Loucy (cell line): Measurements from ENCODE around the gene KIFC1.

Experiments
- H2AFZ ChIP-seq: fragments of 200-600 bp; sonication (generic); 2 replicates; pipeline ENCODE4 v1.6.0; 2016; ENCODE audit warnings: antibody characterized with exemption, mild to moderate bottlenecking, low read length, moderate library complexity
- H3F3A ChIP-seq: fragments of 200-600 bp; 2 replicates; pipeline ENCODE4 v1.6.0; 2016; ENCODE audit warnings: antibody characterized with exemption, low read depth, mild to moderate bottlenecking
- H3K27me3 ChIP-seq: fragments of 200-600 bp; sonication (generic); 2 replicates; pipeline ENCODE4 v1.6.1; 2014; ENCODE audit warnings: low read length, mild to moderate bottlenecking; ENCODE audit not compliant: insufficient read depth, poor library complexity, severe bottlenecking
- H3K36me3 ChIP-seq: fragments of 200-600 bp; sonication (generic); 2 replicates; pipeline ENCODE4 v1.6.1; 2016; ENCODE audit warnings: low read length; ENCODE audit not compliant: insufficient read depth
- H3K4me1 ChIP-seq: fragments of 200-600 bp; sonication (generic); 2 replicates; pipeline ENCODE4 v1.5.1; 2014; ENCODE audit warnings: low read length, mild to moderate bottlenecking; ENCODE audit not compliant: insufficient read depth, poor library complexity, severe bottlenecking
- H3K4me2 ChIP-seq: fragments of 200-600 bp; sonication (generic); 2 replicates; pipeline ENCODE4 v1.6.0; 2014; ENCODE audit warnings: antibody characterized with exemption, low read length, low read depth, mild to moderate bottlenecking; ENCODE audit not compliant: poor library complexity, severe bottlenecking
- H3K4me3 ChIP-seq: fragments of 200-600 bp; sonication (generic); 2 replicates; pipeline ENCODE4 v1.5.1; 2014; ENCODE audit warnings: low read length, mild to moderate bottlenecking, mixed read lengths; ENCODE audit not compliant: poor library complexity, severe bottlenecking
- H3K79me2 ChIP-seq: fragments of 200-600 bp; sonication (generic); 2 replicates; pipeline ENCODE4 v1.6.1; 2014; ENCODE audit warnings: low read length; ENCODE audit not compliant: insufficient read depth
- H3K9ac ChIP-seq: fragments of 200-600 bp; sonication (generic); 2 replicates; pipeline ENCODE4 v1.6.0; 2014; ENCODE audit warnings: mild to moderate bottlenecking, low read depth, low read length, moderate library complexity; ENCODE audit not compliant: poor library complexity, severe bottlenecking
- H3K9me2 ChIP-seq: fragments of 200-600 bp; sonication (generic); replicated peaks from 2 replicates; pipeline ENCODE4 v1.6.1; 2016; ENCODE audit warnings: low read depth, low read length, mixed read lengths
- H3K9me3 ChIP-seq: fragments of 200-600 bp; sonication (generic); 2 replicates; pipeline ENCODE4 v1.6.1; 2014; ENCODE audit warnings: mild to moderate bottlenecking, antibody characterized with exemption, low read length, low read depth; ENCODE audit not compliant: insufficient read depth
- H4K20me1 ChIP-seq: fragments of 200-600 bp; sonication (generic); 2 replicates; pipeline ENCODE4 v1.6.0; 2014; ENCODE audit warnings: antibody characterized with exemption, low read length, mild to moderate bottlenecking; ENCODE audit not compliant: insufficient read depth, poor library complexity, severe bottlenecking
- EZH2phosphoT487 ChIP-seq: fragments of 200-600 bp; IDR thresholded peaks from 2 replicates; pipeline ENCODE4 v1.6.1; 2018; ENCODE audit warnings: antibody characterized with exemption, mild to moderate bottlenecking, moderate library complexity, borderline replicate concordance
- TF ChIP-seq, protein P1 (sequence below): fragments of 200-600 bp; sonication (generic); conservative IDR thresholded peaks from 2 replicates; pipeline ENCODE4 v1.5.1; 2014; ENCODE audit warnings: mild to moderate bottlenecking, antibody characterized with exemption, low read length

Gene KIFC1

DNA sequence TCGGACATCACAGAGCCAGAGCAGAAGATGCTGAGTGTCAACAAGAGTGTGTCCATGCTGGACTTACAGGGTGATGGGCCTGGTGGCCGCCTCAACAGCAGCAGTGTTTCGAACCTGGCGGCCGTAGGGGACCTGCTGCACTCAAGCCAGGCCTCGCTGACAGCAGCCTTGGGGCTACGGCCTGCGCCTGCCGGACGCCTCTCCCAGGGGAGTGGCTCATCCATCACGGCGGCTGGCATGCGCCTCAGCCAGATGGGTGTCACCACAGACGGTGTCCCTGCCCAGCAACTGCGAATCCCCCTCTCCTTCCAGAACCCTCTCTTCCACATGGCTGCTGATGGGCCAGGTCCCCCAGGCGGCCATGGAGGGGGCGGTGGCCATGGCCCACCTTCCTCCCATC is 51.4 kb downstream of the KIFC1 start:
- TF ChIP-seq EZH2phosphoT487: no peak
- TF ChIP-seq, protein P1, sequence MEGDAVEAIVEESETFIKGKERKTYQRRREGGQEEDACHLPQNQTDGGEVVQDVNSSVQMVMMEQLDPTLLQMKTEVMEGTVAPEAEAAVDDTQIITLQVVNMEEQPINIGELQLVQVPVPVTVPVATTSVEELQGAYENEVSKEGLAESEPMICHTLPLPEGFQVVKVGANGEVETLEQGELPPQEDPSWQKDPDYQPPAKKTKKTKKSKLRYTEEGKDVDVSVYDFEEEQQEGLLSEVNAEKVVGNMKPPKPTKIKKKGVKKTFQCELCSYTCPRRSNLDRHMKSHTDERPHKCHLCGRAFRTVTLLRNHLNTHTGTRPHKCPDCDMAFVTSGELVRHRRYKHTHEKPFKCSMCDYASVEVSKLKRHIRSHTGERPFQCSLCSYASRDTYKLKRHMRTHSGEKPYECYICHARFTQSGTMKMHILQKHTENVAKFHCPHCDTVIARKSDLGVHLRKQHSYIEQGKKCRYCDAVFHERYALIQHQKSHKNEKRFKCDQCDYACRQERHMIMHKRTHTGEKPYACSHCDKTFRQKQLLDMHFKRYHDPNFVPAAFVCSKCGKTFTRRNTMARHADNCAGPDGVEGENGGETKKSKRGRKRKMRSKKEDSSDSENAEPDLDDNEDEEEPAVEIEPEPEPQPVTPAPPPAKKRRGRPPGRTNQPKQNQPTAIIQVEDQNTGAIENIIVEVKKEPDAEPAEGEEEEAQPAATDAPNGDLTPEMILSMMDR: no peak
- no peak overlapping the region for H2AFZ ChIP-seq
- H3K79me2 ChIP-seq: no peaks in the 10 kb centered on the region
- H3F3A ChIP-seq: no peaks in the 10 kb centered on the region
- H3K27me3 ChIP-seq: no peaks in the 10 kb centered on the region
- no peak overlapping the region for H3K4me2 ChIP-seq
- peaks cover 37% of the 10 kb centered on the region; the same call in 1 of the 2 replicates for H3K36me3 ChIP-seq
- H3K4me1 ChIP-seq: no peaks in the 10 kb centered on the region
- no peaks in the 10 kb centered on the region for H3K9me3 ChIP-seq
- no peak overlapping the region for H3K9ac ChIP-seq
- H3K4me3 ChIP-seq: no peak overlapping the region
- no peaks in the 10 kb centered on the region for H3K9me2 ChIP-seq
- no peaks in the 10 kb centered on the region for H4K20me1 ChIP-seq

DNA sequence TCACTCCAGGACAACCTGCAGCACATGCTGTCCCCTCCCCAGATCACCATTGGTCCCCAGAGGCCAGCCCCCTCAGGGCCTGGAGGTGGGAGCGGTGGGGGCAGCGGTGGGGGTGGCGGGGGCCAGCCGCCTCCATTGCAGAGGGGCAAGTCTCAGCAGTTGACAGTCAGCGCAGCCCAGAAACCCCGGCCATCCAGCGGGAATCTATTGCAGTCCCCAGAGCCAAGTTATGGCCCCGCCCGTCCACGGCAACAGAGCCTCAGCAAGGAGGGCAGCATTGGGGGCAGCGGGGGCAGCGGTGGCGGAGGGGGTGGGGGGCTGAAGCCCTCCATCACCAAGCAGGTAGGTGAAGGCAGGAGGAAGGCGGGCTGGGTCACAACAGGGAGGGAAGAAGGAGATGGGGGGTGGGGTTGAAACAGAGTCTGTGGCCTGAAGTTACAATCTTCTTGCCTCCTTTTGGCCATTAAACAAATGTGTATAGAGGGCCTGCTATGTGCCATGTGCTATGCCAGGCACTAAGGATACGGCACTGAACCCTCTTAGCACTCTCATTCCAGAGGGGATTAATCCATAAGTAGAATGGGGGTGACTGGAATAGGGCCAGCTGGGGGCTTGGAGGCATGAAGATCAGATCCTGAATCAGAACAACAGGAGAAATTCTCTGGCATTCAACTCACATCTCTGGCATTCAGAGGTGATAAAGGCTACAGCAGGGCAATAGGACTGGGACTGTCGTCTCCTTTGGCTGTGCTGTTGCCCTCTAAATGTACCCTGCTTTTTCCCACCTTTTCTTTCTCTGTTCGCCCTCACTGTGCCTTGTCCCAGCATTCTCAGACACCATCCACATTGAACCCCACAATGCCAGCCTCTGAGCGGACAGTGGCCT is 52.2 kb downstream of the KIFC1 start:
- peaks cover 28% of the 10 kb centered on the region; the same call in 1 of the 2 replicates for H3K36me3 ChIP-seq
- no peaks in the 10 kb centered on the region for H3K79me2 ChIP-seq

DNA sequence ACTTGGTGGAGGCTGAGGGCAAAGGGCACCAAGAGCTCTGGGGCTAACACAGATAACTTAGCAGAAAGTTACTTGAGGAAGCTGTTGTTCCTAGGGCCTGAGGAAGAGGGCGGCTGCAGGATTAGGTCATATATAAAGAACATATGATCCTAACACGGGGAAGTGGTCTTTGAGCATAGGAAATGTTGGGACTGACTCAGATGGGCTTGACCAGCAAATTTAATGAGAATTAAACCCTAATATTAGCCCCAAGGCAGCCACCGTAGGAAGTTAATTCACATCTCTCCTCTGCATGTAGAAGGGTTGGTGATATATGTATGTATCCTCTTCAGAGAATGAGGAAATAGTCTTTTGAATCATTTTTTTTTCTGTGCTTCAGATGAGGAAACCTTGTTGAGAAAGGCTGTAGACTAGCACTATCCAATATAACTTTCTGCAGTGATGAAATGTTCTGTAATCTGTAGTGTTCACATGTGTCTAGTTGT is 53.5 kb downstream of the KIFC1 start:
- Histone ChIP-seq H3K27me3 (no peaks in the 10 kb centered on the region), H4K20me1 (no peaks in the 10 kb centered on the region), H2AFZ (no peak overlapping the region), H3K9me2 (no peaks in the 10 kb centered on the region), H3K9ac (no peak overlapping the region), H3K4me1 (no peaks in the 10 kb centered on the region), H3K4me2 (no peak overlapping the region), H3F3A (no peaks in the 10 kb centered on the region), H3K4me3 (no peak overlapping the region), H3K36me3 (peaks cover 24% of the 10 kb centered on the region; the same call in 1 of the 2 replicates), H3K79me2 (no peaks in the 10 kb centered on the region), H3K9me3 (no peaks in the 10 kb centered on the region)
- TF ChIP-seq, protein P1: no peak
- no peak for TF ChIP-seq EZH2phosphoT487

More for the DNA sequence above, 52.2 kb downstream of the KIFC1 start:
- Histone ChIP-seq H4K20me1 (no peaks in the 10 kb centered on the region), H3K4me2 (no peak overlapping the region), H3K9ac (no peak overlapping the region), H3K4me3 (no peak overlapping the region), H3K9me2 (no peaks in the 10 kb centered on the region), H3K9me3 (no peaks in the 10 kb centered on the region), H3K4me1 (no peaks in the 10 kb centered on the region), H3K27me3 (no peaks in the 10 kb centered on the region), H2AFZ (no peak overlapping the region), H3F3A (no peaks in the 10 kb centered on the region)
- TF ChIP-seq EZH2phosphoT487: no peak
- TF ChIP-seq, protein P1: no peak
